MM.1S (cell line): ENCODE results near the gene KDM4B.

Experiments
- DNase-seq: peaks from one replicate; pipeline ENCODE4 v3.0.0-alpha.2; 2015
- H2AFZ ChIP-seq: fragments of 300-600 bp; sonication (generic); 2 replicates; pipeline ENCODE4 v1.6.0; 2016; ENCODE audit warnings: antibody characterized with exemption, low read length
- H3F3A ChIP-seq: fragments of 300-600 bp; sonication (generic); 2 replicates; pipeline ENCODE4 v1.6.1; 2016; ENCODE audit warnings: mild to moderate bottlenecking, antibody characterized with exemption, low read length, moderate library complexity, mixed read lengths; ENCODE audit not compliant: insufficient read depth
- H3K27ac ChIP-seq: fragments of 300-600 bp; sonication (generic); 2 replicates; pipeline ENCODE4 v1.5.1; 2016; ENCODE audit warnings: mild to moderate bottlenecking, low read length
- H3K27me3 ChIP-seq: fragments of 300-600 bp; sonication (generic); replicated peaks from 2 replicates; pipeline ENCODE4 v1.6.0; 2016; ENCODE audit warnings: low read length; ENCODE audit not compliant: insufficient read depth
- H3K36me3 ChIP-seq: fragments of 300-600 bp; sonication (generic); replicated peaks from 2 replicates; pipeline ENCODE4 v1.6.1; 2016; ENCODE audit warnings: mild to moderate bottlenecking, low read length, mixed read lengths; ENCODE audit not compliant: insufficient read depth
- H3K4me1 ChIP-seq: fragments of 300-600 bp; sonication (generic); 2 replicates; pipeline ENCODE4 v1.6.1; 2016; ENCODE audit warnings: low read length, mixed read lengths
- H3K4me2 ChIP-seq: fragments of 300-600 bp; sonication (generic); 2 replicates; pipeline ENCODE4 v1.6.0; 2016; ENCODE audit warnings: low read depth, low read length
- H3K4me3 ChIP-seq: fragments of 300-600 bp; sonication (generic); 2 replicates; pipeline ENCODE4 v1.5.1; 2016; ENCODE audit warnings: low read length, mixed read lengths
- H3K79me2 ChIP-seq: fragments of 300-600 bp; sonication (generic); 2 replicates; pipeline ENCODE4 v1.6.1; 2016; ENCODE audit warnings: mixed run types, low read length, mixed read lengths
- H3K9ac ChIP-seq: fragments of 300-600 bp; sonication (generic); 2 replicates; pipeline ENCODE4 v1.6.1; 2016; ENCODE audit warnings: low read length, mixed read lengths
- H3K9me2 ChIP-seq: fragments of 300-600 bp; sonication (generic); replicated peaks from 2 replicates; pipeline ENCODE4 v1.6.1; 2016; ENCODE audit warnings: mild to moderate bottlenecking, low read length, mixed read lengths; ENCODE audit not compliant: insufficient read depth
- H3K9me3 ChIP-seq: fragments of 300-600 bp; sonication (generic); replicated peaks from 2 replicates; pipeline ENCODE4 v1.6.1; 2016; ENCODE audit warnings: mild to moderate bottlenecking, low read length, mixed read lengths; ENCODE audit not compliant: insufficient read depth
- H4K20me1 ChIP-seq: fragments of 300-600 bp; sonication (generic); 2 replicates; pipeline ENCODE4 v1.6.1; 2016; ENCODE audit warnings: mild to moderate bottlenecking, low read length, moderate library complexity, mixed read lengths; ENCODE audit not compliant: insufficient read depth
- CTCF ChIP-seq: fragments of 300-600 bp; sonication (generic); IDR thresholded peaks from 2 replicates; pipeline ENCODE4 v1.5.1; 2016; ENCODE audit warnings: antibody characterized with exemption, low read length, mixed read lengths
- EZH2 ChIP-seq: fragments of 300-600 bp; sonication (generic); optimal IDR thresholded peaks from 2 replicates; pipeline ENCODE3; 2017; ENCODE audit warnings: low read depth, mild to moderate bottlenecking, antibody characterized with exemption, low read length, mixed read lengths
- EZH2phosphoT487 ChIP-seq: fragments of 300-600 bp; sonication (generic); IDR thresholded peaks from 2 replicates; pipeline ENCODE4 v1.6.1; 2018; ENCODE audit warnings: antibody characterized with exemption, low read length

The KDM4B gene

GRCh38 chr19:5079071-5079774 lies 110.3 kb downstream of the KDM4B start:
- H4K20me1 ChIP-seq = no peaks in the 10 kb centered on the region
- no peak overlapping the region for H2AFZ ChIP-seq
- no peaks in the 10 kb centered on the region for H3F3A ChIP-seq
- no peak overlapping the region for H3K27ac ChIP-seq
- no peak overlapping the region for H3K9ac ChIP-seq
- H3K79me2 ChIP-seq = no peaks in the 10 kb centered on the region
- H3K4me2 ChIP-seq = no peak overlapping the region
- no peaks in the 10 kb centered on the region for H3K36me3 ChIP-seq
- H3K4me1 ChIP-seq = no peaks in the 10 kb centered on the region
- no peaks in the 10 kb centered on the region for H3K9me3 ChIP-seq
- TF ChIP-seq CTCF (no peak), EZH2phosphoT487 (no peak), EZH2 (no peak)
- H3K27me3 ChIP-seq = no peaks in the 10 kb centered on the region
- H3K4me3 ChIP-seq = no peak overlapping the region
- no peaks in the 10 kb centered on the region for H3K9me2 ChIP-seq
- no peak for DNase-seq

- Histone ChIP-seq H3K27me3 (no peaks in the 10 kb centered on the region), H3F3A (no peaks in the 10 kb centered on the region), H3K36me3 (no peaks in the 10 kb centered on the region), H3K9ac (no peak overlapping the region), H3K79me2 (no peaks in the 10 kb centered on the region), H4K20me1 (no peaks in the 10 kb centered on the region), H2AFZ (no peak overlapping the region), H3K27ac (no peak overlapping the region), H3K9me3 (no peaks in the 10 kb centered on the region), H3K4me3 (no peak overlapping the region), H3K4me1 (no peaks in the 10 kb centered on the region), H3K9me2 (no peaks in the 10 kb centered on the region), H3K4me2 (no peak overlapping the region)
- no peak for TF ChIP-seq CTCF
- no peak for TF ChIP-seq EZH2
- TF ChIP-seq EZH2phosphoT487 = no peak
- DNase-seq = no peak
These were observed 111.2 kb downstream of the KDM4B start for GRCh38 chr19:5080030-5080654.

- H3K27ac ChIP-seq = no peak overlapping the region
- no peaks in the 10 kb centered on the region for H3K79me2 ChIP-seq
- no peak overlapping the region for H3K4me2 ChIP-seq
- no peak for DNase-seq
- no peaks in the 10 kb centered on the region for H3F3A ChIP-seq
- no peaks in the 10 kb centered on the region for H3K27me3 ChIP-seq
- no peaks in the 10 kb centered on the region for H3K36me3 ChIP-seq
- H3K9me2 ChIP-seq = no peaks in the 10 kb centered on the region
- H2AFZ ChIP-seq = no peak overlapping the region
- no peaks in the 10 kb centered on the region for H3K9me3 ChIP-seq
- H4K20me1 ChIP-seq = no peaks in the 10 kb centered on the region
- H3K9ac ChIP-seq = no peak overlapping the region
- no peak for TF ChIP-seq CTCF
- no peak for TF ChIP-seq EZH2phosphoT487
- no peak for TF ChIP-seq EZH2
- H3K4me3 ChIP-seq = no peak overlapping the region
- no peaks in the 10 kb centered on the region for H3K4me1 ChIP-seq
These were observed 111.9 kb downstream of the KDM4B start for GRCh38 chr19:5080809-5081208.
